Activated CD8-positive, alpha-beta T cell treated with anti-CD3 and anti-CD28 coated beads for 36 hours (primary cell): ENCODE results near the gene SHC4. TPM values are rescaled to one million over a fixed set of nuclear protein-coding genes. Genes with fewer than 3 reads are reported as not detected.
A peak's percentile ranks its signal among the peaks of the same experiment; 100 is the strongest.
"Not testable (repeated sequence)": the region's sequence is repeated elsewhere in the genome, so short reads cannot be mapped to it uniquely, and the experiment has no call there.

Experiments used
- ATAC-seq: fragments of 200-7000 bp; cut with Tn5 transposase; one replicate; pipeline ENCODE4 v1.10.0; 2021; ENCODE audit warnings: mild to moderate bottlenecking, moderate library complexity
- CTCF ChIA-PET: fragments of 350-600 bp; sonication (Branson Sonifier 250); formaldehyde crosslinking; loops from one replicate; lab custom pipeline; 2021; ENCODE audit warnings: antibody characterized with exemption; lab: Charles Lee
- POLR2A ChIA-PET: fragments of 350-600 bp; sonication (Branson Sonifier 250); formaldehyde crosslinking; loops from one replicate; lab custom pipeline; 2021; ENCODE audit warnings: antibody characterized with exemption; lab: Charles Lee
- DNase-seq: peaks from one replicate; pipeline ENCODE4 v3.0.0-alpha.2; 2020
- H3K27ac Mint-ChIP-seq: one replicate; pipeline ENCODE4 v1.8.0; 2021; ENCODE audit warnings: mild to moderate bottlenecking, mixed read lengths
- H3K27me3 Mint-ChIP-seq: one replicate; pipeline ENCODE4 v1.8.0; 2021; ENCODE audit warnings: mixed read lengths
- H3K36me3 Mint-ChIP-seq: one replicate; pipeline ENCODE4 v1.8.0; 2021; ENCODE audit warnings: low read depth, mixed read lengths
- H3K4me1 Mint-ChIP-seq: one replicate; pipeline ENCODE4 v1.8.0; 2021; ENCODE audit warnings: low read depth, mixed read lengths
- H3K4me3 Mint-ChIP-seq: one replicate; pipeline ENCODE4 v1.8.0; 2021; ENCODE audit warnings: mild to moderate bottlenecking, moderate library complexity, mixed read lengths
- H3K9me3 Mint-ChIP-seq: one replicate; pipeline ENCODE4 v1.8.0; 2021; ENCODE audit warnings: mixed read lengths
- CTCF ChIP-seq: fragments of 200-600 bp; IDR thresholded peaks from one replicate; pipeline ENCODE4 v1.8.0; 2022; ENCODE audit warnings: antibody characterized with exemption, mild to moderate bottlenecking
- intact Hi-C: fragments of 100-400 bp; cut with micrococcal nuclease; formaldehyde crosslinking; loops from one replicate; pipeline ENCODE4 v1.10.0; 2022
- total RNA-seq, 2 experiments: library from RNA; stranded (reverse); gene quantifications; one replicate each; pipeline ENCODE4 v1.2.3, GENCODE V29; 2021

The SHC4 gene
- total RNA-seq, 2 experiments from 2014 or later = 2.5 TPM

GRCh38 chr15:48972750-48973503 is 9.2 kb upstream of the SHC4 start:
- DNase-seq (no peak), ATAC-seq (no peak)
- H3K27me3 Mint-ChIP-seq = peaks cover 17% of the 10 kb centered on the region
- ChIA-PET POLR2A (interaction anchor here (1.0 to 1.2 kb wide), 2 partner anchors 9 to 107 kb away, joined by 3 to 4 read pairs; partner anchors contain the start of gene SHC4), CTCF (interaction anchor here (1.4 to 4.0 kb wide), 3 partner anchors 7 to 173 kb away, joined by 3 to 54 read pairs (median 32); partner anchors contain the start of gene SHC4)
- H3K36me3 Mint-ChIP-seq = no peaks in the 10 kb centered on the region
- H3K27ac Mint-ChIP-seq = no peak overlapping the region
- no peaks in the 10 kb centered on the region for H3K9me3 Mint-ChIP-seq
- H3K4me3 Mint-ChIP-seq = no peak overlapping the region
- intact Hi-C loops = no loop called here
- H3K4me1 Mint-ChIP-seq = peaks cover 2% of the 10 kb centered on the region
- no peak for TF ChIP-seq CTCF

GRCh38 chr15:48970926-48971325 is 7.2 kb upstream of the SHC4 start:
- POLR2A ChIA-PET, H3K9me3 Mint-ChIP-seq, H3K27me3 Mint-ChIP-seq, intact Hi-C loops, H3K4me3 Mint-ChIP-seq, DNase-seq, H3K36me3 Mint-ChIP-seq, H3K27ac Mint-ChIP-seq, CTCF ChIA-PET, ATAC-seq: not testable (repeated sequence)
- H3K4me1 Mint-ChIP-seq = peaks cover 15% of the 10 kb centered on the region

GRCh38 chr15:48968066-48968465 is 4.3 kb upstream of the SHC4 start:
- DNase-seq (no peak), ATAC-seq (no peak)
- Mint-ChIP-seq H3K27ac (no peak overlapping the region), H3K4me3 (no peak overlapping the region), H3K4me1 (peaks cover 33% of the 10 kb centered on the region), H3K27me3 (peaks cover 13% of the 10 kb centered on the region), H3K36me3 (peaks cover 2% of the 10 kb centered on the region), H3K9me3 (no peaks in the 10 kb centered on the region)
- intact Hi-C loops = loop anchor here (5.0 kb wide), 3 partner anchors 41 to 106 kb away; partner anchors contain the start of gene EID1
- CTCF ChIA-PET = interaction anchor here (7.2 kb wide), 1 partner anchor 106 kb away, joined by 44 read pairs; no protein-coding TSS in a partner anchor
- POLR2A ChIA-PET = no interaction called here
- no peak for TF ChIP-seq CTCF

DNA sequence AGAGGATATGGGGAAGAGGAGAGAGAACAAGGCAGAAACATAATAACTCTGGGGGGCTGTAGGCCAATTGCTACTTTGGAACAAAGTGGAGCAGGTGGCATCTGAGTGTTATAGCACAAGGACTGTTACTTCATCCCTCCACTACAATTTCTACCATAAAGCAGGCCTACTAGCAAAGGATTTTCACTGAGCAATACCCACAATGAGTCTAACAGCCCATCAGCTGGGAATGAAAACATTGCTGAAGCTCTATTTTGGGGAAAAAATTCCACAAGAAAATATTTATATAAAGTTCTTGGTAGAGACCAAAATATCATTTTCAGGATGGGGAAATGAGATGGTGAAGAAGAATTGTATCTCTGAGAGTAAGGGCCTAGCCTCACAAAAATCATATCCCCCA is 3.6 kb upstream of the SHC4 start:
- POLR2A ChIA-PET = interaction anchor here (0.6 to 2.4 kb wide), 3 partner anchors 8 to 157 kb away, joined by 3 to 9 read pairs (median 4); partner anchors contain the start of gene CEP152
- H3K36me3 Mint-ChIP-seq = peaks cover 2% of the 10 kb centered on the region
- CTCF ChIA-PET = interaction anchor here (2.0 to 7.2 kb wide), 3 partner anchors 8 to 105 kb away, joined by 5 to 54 read pairs (median 44); partner anchors contain the start of gene EID1
- intact Hi-C loops = loop anchor here (5.0 kb wide), 3 partner anchors 40 to 105 kb away; partner anchors contain the start of gene EID1
- DNase-seq (no peak), ATAC-seq (no peak)
- H3K4me3 Mint-ChIP-seq = no peak overlapping the region
- TF ChIP-seq CTCF = no peak
- peaks cover 19% of the 10 kb centered on the region for H3K27me3 Mint-ChIP-seq
- H3K27ac Mint-ChIP-seq = peak overlapping the region; percentile 90
- H3K9me3 Mint-ChIP-seq = no peaks in the 10 kb centered on the region
- H3K4me1 Mint-ChIP-seq = peaks cover 33% of the 10 kb centered on the region

DNA sequence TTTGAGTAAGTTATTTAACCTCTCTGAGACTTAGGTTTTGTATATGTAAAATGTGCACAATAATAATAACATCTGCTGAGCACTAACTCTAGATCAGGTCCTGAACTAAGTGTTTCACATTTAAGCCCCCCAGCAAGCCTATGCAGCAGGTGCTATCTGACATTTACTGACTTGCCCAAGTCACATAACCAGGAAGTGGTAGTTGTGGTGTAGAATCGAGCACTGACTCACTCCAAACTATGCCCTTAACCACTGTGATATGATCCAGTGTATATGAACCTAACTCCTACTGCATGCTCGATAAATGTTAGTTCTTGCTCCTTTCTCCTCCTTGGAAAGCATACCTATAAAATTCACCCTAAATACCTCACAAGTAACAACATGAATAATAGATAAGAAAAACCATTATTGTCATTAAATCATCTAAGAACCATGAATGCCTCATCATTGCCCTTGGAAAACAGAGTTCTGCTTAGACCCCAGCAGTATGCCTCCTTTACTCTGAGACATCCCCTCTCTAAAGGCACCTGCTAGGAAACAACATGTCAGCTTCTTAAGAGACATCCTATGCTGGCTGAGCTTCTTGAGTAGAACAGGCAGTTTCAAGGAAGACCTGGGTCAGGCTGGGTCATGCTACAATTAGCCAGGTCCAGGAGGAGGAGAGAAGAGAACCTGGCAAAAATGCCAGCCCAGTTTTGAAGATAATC is 3.0 kb upstream of the SHC4 start:
- CTCF ChIA-PET = interaction anchor here (0.6 to 7.2 kb wide), 6 partner anchors 8 to 166 kb away, joined by 3 to 54 read pairs (median 4); partner anchors contain the start of gene EID1

More for the DNA sequence above, 3.0 kb upstream of the SHC4 start:
- Mint-ChIP-seq H3K4me3 (peak overlapping the region; percentile 40), H3K27me3 (peaks cover 23% of the 10 kb centered on the region), H3K4me1 (peaks cover 33% of the 10 kb centered on the region), H3K36me3 (peaks cover 2% of the 10 kb centered on the region), H3K9me3 (no peaks in the 10 kb centered on the region), H3K27ac (peak overlapping the region; percentile 90)
- ATAC-seq (peak; percentile 88), DNase-seq (peak; percentile 79)
- intact Hi-C loops = loop anchor here (5.0 kb wide), 3 partner anchors 39 to 104 kb away; partner anchors contain the start of gene EID1
- POLR2A ChIA-PET = interaction anchor here (0.6 to 2.4 kb wide), 6 partner anchors 9 to 156 kb away, joined by 3 to 9 read pairs (median 4); partner anchors contain the start of genes CEP152 and EID1
- no peak for TF ChIP-seq CTCF
